HK-2 (cell line): ENCODE data around the gene FAM219A.
A peak's percentile ranks its signal among the peaks of the same experiment; 100 is the strongest.

Experiments used
- DNase-seq: peaks from one replicate; pipeline ENCODE4 v3.0.0-alpha.2; 2018; ENCODE audit not compliant: unreplicated experiment

Gene FAM219A

GRCh38 chr9:34400686-34401602 lies 57.4 kb downstream of the FAM219A start:
- no peak for DNase-seq

GRCh38 chr9:34400275-34400674 lies 58.1 kb downstream of the FAM219A start:
- no peak for DNase-seq

- DNase-seq: no peak
Observed at GRCh38 chr9:34399729-34400128, 58.6 kb downstream of the FAM219A start.

- no peak for DNase-seq
Observed at GRCh38 chr9:34398875-34399274, 59.5 kb downstream of the FAM219A start.

GRCh38 chr9:34396276-34397214 lies 61.8 kb downstream of the FAM219A start:
- DNase-seq: no peak

GRCh38 chr9:34392511-34392910 lies 65.9 kb downstream of the FAM219A start:
- DNase-seq: no peak

GRCh38 chr9:34387239-34387638 lies 71.1 kb downstream of the FAM219A start:
- no peak for DNase-seq

- no peak for DNase-seq
Observed at GRCh38 chr9:34386656-34387055, 71.7 kb downstream of the FAM219A start.

- DNase-seq: no peak
Observed at GRCh38 chr9:34385561-34386230, 72.7 kb downstream of the FAM219A start.

GRCh38 chr9:34384368-34385165 lies 73.8 kb downstream of the FAM219A start:
- DNase-seq: no peak

- DNase-seq: no peak
Observed at GRCh38 chr9:34383904-34384303, 74.5 kb downstream of the FAM219A start.

GRCh38 chr9:34382879-34383278 lies 75.5 kb downstream of the FAM219A start:
- no peak for DNase-seq

- DNase-seq: no peak
Observed at GRCh38 chr9:34382054-34382453, 76.3 kb downstream of the FAM219A start.

GRCh38 chr9:34381323-34381722 lies 77.0 kb downstream of the FAM219A start:
- no peak for DNase-seq

- DNase-seq: peak; percentile 70
Observed at GRCh38 chr9:34380511-34381315, 77.7 kb downstream of the FAM219A start.

- DNase-seq: no peak
Observed at GRCh38 chr9:34380034-34380510, 78.3 kb downstream of the FAM219A start.

- DNase-seq: peak; percentile 87
Observed at GRCh38 chr9:34379334-34380033, 78.9 kb downstream of the FAM219A start.

- DNase-seq: no peak
Observed at GRCh38 chr9:34378376-34379060, 79.9 kb downstream of the FAM219A start.

GRCh38 chr9:34377404-34377746 lies 81.0 kb downstream of the FAM219A start:
- DNase-seq: no peak
